HG03103 (cell line): ENCODE data around the gene NUAK2.
"Not testable (repeated sequence)": the region's sequence is repeated elsewhere in the genome, so short reads cannot be mapped to it uniquely, and the experiment has no call there.

Experiments used
- ATAC-seq: cut with Tn5 transposase; IDR thresholded peaks from one replicate; pipeline ENCODE4 v1.9.1; 2021; ENCODE audit warnings: low read depth; ENCODE audit not compliant: unreplicated experiment

NUAK2 gene

GRCh38 chr1:205321162-205321958, at the start of gene NUAK2:
TSS of gene NUAK2 (minus strand) at chr1:205321745. CDS start at chr1:205321628, 117 bp downstream.
- no peak for ATAC-seq

DNA sequence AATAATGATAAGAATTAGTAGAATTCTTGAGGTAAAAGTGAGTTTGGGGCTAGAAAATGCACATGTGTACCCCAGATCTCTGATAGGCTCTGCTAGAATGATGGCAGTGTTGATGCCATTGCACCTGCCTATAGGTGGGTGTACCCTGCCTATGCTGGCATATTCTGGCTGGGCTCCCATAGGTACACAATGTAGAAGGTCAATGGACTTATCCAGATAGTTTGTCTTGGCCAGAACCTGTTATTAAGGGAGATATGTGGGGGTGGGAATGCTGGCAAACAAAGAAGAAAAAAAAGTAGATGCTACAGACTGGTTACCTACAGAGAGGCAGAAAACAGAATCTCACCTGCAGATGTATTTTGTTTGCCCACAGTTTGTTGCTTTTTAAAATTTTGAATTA, 49.2 kb upstream of the NUAK2 start:
- ATAC-seq: no peak

DNA sequence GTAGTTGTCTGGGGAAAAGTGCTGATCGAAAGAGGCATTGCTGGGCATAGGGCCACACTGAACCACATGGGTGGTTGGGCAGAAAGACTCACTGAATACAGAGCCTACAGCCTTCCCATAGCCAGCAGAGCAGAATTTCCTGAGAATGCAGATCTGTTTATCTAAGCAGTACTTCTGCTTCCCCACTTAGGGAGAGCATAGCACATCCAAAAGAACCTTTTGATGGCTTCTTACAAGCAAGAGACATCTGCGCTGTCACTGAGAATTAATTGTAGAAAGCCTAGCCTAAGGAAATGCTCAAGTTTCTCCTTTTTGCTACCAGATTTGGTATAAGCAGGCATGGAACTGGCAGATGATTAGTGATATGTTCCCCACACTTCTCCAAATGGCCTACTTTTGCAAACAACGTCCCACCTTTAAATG, 48.2 kb upstream of the NUAK2 start:
- no peak for ATAC-seq

- no peak for ATAC-seq
Observed at GRCh38 chr1:205368478-205368877, 46.9 kb upstream of the NUAK2 start.

DNA sequence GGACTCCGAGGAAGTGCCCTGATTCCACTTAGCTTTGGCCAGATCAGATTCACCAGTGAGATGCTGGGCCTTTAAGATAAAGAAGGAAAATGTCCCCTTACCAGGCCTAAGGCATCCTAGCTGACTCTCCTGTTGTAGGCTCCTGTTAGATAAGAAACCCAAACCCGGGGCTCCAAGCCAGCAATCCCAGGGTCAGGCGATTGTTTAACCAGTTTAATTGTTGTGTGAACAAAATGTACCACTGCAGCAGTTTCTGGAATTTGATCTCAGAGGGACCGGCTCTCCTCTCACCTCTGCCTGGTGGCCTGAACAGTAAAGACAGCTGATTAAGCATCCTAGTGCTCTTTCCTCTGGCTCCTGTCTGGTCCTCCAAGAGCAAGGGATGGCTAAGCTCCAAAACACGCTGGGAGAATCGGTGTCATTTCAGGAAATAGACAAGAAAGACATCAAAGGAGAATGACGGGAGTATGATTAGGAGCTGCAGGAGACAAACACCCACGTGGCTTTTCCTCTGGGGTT, 44.5 kb upstream of the NUAK2 start:
- no peak for ATAC-seq

DNA sequence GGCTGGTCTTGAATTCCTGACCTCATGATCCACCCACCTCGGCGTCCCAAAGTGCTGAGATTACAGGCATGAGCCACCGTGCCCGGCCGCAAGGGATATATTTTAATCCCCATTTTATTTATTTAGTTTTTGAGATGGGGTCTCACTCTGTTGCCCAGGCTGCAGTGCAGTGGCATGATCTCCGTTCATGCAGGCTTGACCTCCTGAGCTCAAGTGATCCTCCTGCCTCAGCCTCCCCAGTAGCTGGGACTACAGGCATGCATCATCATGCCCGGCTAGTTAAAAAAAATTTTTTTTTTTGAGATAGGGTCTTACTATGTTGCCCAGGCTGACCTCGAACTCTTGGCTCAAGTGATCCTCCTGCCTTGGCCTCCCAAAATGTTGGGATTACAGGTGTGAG, 43.5 kb upstream of the NUAK2 start:
- ATAC-seq: not testable (repeated sequence)

- ATAC-seq: no peak
Observed at GRCh38 chr1:205360891-205361290, 39.3 kb upstream of the NUAK2 start.

GRCh38 chr1:205359771-205360565, 38.4 kb upstream of the NUAK2 start:
- ATAC-seq: no peak

DNA sequence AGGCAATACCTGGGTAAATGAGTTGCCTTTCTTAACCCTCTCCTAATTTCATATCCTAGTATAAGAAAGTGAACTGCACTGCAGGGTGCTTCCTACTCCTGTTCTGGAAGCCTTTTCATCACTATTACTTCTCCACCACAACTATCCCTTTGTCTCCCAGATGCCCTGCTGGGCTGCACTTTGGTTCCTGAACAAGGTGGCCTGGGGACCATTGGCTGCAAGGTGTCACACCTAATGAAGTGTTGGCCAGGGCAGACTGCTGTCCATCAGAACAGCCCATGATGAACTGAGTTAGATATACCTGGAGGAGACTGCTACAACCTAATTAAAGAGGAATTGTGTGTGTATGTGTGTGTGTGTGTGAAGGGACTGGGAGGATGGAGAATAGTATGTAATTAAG, 37.0 kb upstream of the NUAK2 start:
- ATAC-seq: no peak

GRCh38 chr1:205357567-205357966, 36.0 kb upstream of the NUAK2 start:
- no peak for ATAC-seq

DNA sequence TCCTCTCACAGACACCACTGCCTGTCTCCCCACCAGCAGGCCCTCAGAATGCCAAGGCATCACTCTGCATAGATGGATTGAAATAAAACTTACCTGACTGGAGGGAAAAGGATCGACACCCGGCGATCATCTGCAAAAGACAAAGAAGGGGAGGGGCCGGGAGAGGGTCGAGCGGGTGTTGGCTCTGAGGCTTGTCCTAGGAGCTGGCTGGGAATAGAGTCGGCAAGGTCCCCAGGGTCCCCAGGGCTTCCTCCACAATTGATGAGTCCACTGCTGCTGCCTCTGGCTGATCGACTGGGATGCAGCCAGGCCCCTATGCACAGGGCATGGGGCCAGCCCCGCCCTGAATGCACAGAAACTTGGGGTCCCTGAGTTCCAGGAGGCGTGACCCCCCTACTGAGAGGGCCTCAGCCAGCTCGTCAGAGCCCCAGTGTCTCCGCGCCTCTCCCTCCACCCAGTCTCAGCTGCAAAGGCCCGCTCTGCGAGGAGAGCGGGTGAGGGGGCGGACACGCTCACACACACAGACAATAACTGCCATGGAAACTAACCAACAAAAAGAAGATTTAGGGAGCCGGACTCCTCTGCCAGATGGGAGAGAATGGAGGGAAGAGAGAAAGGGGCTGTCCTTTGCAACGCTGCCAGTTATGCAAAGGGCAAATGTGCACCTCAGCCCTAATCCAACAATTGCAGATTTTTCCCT, 35.0 kb upstream of the NUAK2 start, which contains the start of gene KLHDC8A:
TSS of gene KLHDC8A (minus strand) at position 483 of the 700 bp plus-strand sequence. CDS start 13,318 bp downstream, outside the sequence.
- ATAC-seq: no peak

GRCh38 chr1:205355075-205355453, 33.5 kb upstream of the NUAK2 start:
- ATAC-seq: no peak

GRCh38 chr1:205354259-205355074, 32.9 kb upstream of the NUAK2 start:
- ATAC-seq: no peak

DNA sequence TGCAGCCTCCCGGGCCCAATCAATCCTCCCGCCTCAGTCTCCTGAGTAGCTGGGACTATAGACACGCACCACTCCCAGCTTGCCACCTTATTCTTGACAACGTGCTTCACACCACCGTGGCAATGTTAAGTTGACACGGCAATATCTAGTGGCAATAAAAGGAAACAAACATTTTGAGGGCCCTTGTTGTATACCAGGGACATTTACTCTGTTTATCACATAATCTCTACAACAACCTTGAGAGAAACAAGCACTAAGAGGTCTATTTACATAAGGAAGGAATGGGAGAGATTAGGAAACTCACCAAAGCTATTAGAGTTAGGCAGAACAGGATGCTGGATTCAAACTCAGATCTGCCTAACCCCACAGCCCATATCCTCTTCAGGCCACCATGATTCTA, 32.1 kb upstream of the NUAK2 start:
- ATAC-seq: no peak

DNA sequence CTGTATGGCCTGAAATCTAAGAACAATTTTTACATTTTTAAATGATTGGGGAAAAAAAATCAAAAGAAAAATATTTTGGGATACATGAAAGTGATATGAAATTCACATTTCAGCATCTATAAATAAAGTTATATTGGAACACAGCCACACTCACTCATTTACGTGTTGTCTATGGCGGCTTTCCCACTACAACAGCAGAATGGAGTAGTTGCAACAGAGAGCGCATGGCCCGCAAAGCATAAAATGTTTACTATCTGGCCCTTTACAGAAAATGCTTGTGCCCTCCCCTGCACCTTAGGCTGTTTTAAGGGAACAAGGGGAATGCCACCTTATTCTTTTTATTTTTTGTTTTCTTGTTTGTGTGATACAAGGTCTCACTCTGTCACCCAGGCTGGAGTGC, 31.6 kb upstream of the NUAK2 start:
- ATAC-seq: no peak

- no peak for ATAC-seq
Observed at GRCh38 chr1:205351984-205352713, 30.6 kb upstream of the NUAK2 start.

DNA sequence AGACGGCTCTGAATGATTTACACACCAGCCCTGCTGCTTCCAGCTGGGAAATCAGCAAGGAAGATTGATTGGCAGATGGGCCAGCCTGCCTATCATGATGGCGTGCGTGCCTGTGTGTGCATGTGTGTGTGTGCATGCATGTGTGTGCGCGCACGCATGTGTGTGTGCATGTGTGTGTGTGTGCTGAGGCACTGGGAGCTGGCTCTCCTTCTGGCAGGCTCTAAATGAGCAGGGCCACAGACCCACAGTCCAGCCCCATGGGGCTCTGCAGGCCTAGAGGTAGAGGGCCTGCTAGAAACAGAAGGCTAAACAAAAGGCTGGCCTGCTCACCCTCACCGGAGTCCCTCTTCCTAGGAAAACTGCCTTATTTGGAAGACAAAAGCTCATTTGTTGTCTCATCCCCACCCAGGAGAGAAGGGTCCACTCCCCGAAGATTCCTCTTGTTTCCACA, 29.2 kb upstream of the NUAK2 start:
- no peak for ATAC-seq

DNA sequence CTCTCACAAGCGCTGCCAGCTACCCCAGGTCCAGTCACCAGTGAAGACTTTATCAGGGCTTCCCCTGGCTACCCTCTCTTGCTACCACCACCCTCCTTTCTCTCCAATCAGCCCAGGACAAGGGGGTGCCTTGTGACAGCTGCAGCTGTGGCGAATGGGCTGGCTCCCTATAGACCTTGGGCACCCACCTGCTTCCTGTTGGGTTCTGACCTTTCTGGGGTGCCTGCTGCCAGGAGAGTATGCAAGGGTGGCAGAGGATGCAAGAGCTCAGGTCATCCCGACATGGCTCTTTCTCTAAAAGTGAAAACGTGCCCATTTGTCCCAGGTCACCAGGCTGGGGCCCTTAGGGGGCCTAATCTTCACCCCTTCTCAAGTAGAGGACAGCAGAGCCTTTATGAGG, 28.6 kb upstream of the NUAK2 start:
- ATAC-seq: no peak
